ENCODE results near the gene NRTN. TPM values are rescaled to one million over a fixed set of nuclear protein-coding genes. Genes with fewer than 3 reads are reported as not detected.

NRTN gene
- total RNA-seq, 1 donor from 2014 or later = 2.8 TPM

DNA sequence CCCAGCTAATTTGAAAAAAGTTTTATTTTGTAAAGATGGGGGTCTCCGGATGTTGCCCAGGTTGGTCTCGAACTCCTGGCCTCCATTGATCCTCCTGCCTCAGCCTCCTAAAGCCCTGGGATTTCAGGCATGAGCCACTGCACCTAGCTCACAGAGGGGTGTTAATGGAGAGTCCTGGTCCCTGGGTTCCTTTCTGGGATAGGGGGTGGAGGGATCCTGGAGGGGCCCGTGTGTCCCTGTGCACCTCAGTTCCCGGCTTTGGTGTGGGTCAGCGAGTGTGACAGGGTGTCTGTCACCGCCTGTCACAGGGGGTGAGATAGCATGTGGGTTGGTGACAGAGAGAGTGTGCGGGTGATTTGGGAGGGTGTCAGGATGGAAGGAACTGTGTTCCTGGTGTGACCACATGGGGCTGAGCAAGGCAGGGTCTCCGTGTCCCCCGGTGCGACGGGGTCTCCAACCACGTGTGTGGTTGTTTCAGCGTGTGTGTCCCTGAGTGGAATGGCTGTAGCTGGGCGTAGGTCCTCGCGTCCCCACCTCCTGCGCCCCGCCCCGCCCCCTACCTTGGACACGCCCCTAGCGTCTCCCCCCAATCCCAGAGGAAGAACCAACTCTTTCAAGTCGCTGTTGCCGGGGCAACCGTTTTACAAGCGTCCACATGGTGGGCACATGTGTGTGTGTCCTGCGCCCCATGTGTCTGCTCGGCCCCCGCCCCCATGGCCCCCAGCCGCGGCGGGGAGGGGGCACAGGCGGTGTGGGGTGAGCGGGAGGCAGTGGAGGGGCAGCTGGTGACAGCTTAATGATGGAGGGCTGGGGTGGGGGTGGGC is 2.9 kb upstream of the NRTN start:
- peak in 1 of 2 experiments; percentile 68 for DNase-seq (ENCODE audit: low spot score in 2 of 2, unreplicated experiment in 2 of 2)
- Mint-ChIP-seq H3K36me3 (no peaks in the 10 kb centered on the region), H3K9me3 (no peaks in the 10 kb centered on the region), H3K4me1 (peaks cover 20% of the 10 kb centered on the region), H3K27ac (no peak overlapping the region), H3K4me3 (peak overlapping the region; percentile 45), H3K27me3 (ENCODE audit: low read depth) (peaks cover 38% of the 10 kb centered on the region)
- TF ChIP-seq, protein P1, sequence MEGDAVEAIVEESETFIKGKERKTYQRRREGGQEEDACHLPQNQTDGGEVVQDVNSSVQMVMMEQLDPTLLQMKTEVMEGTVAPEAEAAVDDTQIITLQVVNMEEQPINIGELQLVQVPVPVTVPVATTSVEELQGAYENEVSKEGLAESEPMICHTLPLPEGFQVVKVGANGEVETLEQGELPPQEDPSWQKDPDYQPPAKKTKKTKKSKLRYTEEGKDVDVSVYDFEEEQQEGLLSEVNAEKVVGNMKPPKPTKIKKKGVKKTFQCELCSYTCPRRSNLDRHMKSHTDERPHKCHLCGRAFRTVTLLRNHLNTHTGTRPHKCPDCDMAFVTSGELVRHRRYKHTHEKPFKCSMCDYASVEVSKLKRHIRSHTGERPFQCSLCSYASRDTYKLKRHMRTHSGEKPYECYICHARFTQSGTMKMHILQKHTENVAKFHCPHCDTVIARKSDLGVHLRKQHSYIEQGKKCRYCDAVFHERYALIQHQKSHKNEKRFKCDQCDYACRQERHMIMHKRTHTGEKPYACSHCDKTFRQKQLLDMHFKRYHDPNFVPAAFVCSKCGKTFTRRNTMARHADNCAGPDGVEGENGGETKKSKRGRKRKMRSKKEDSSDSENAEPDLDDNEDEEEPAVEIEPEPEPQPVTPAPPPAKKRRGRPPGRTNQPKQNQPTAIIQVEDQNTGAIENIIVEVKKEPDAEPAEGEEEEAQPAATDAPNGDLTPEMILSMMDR (IDR thresholded peaks at IDR 0.05; ENCODE audit: unreplicated experiment) = no peak

DNA sequence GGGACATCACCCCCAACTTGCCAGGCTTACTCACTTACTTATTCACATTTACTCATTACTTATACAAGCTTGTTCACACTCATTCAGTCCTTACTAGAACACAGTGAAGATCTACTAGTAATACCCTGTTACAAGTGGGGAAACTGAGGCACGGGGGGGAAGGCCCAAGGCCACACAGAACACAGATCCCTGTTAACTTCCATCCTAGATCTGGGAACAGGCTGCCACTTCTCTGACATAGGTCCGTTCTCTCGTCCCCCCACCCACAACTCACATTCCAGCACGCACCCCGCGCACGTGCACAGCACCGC is 1.5 kb upstream of the NRTN start:
- Mint-ChIP-seq H3K36me3 (no peaks in the 10 kb centered on the region), H3K27ac (peak overlapping the region; percentile 64), H3K9me3 (no peaks in the 10 kb centered on the region), H3K4me3 (peak overlapping the region; percentile 60), H3K27me3 (ENCODE audit: low read depth) (peaks cover 47% of the 10 kb centered on the region), H3K4me1 (peaks cover 20% of the 10 kb centered on the region)
- TF ChIP-seq, protein P1 (IDR thresholded peaks at IDR 0.05; ENCODE audit: unreplicated experiment) = no peak
- no peak for DNase-seq (ENCODE audit: low spot score in 2 of 2, unreplicated experiment in 2 of 2)

DNA sequence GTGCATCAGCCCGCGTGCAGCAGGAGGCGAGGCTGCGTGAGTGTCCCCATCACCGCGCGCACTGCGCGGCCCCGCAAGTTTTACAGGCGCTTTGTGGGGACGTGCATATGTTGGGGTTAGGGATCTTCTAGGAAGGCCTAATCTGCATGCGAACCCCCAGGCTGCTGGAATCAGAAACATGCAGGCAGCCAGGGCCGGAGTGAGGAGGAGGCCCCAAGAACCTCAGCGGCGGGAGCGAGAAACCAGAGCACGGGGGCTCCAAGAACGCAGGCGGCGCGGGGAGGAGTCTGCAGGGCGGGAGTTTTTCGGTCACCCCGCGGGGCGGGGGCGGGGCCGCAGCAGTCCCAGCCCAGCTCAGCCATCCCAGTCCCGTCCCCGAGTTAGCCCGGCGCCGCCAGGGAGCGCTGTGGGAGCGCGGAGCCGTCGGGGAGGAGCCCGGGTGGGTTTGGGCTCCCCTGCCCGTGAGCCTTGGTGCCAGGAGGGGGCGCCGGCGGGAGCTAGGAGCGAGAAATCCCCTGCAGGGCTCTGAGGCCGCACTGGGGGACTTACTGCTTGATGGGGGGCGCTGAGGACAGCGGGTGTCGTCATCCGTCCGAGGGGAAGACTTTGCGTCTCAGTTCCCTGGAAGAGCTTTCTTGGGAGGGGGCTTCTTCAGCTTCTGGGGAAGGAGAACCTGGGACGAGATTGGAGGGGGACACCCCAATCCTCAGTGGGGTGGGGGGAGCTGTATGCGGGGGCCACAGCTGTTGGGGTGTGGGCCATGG is 933 bp upstream of the NRTN start:
- Mint-ChIP-seq H3K36me3 (no peaks in the 10 kb centered on the region), H3K4me3 (peak overlapping the region; percentile 60), H3K9me3 (no peaks in the 10 kb centered on the region), H3K27me3 (ENCODE audit: low read depth) (peaks cover 47% of the 10 kb centered on the region), H3K4me1 (peaks cover 20% of the 10 kb centered on the region), H3K27ac (peak overlapping the region; percentile 64)
- TF ChIP-seq, protein P1 (IDR thresholded peaks at IDR 0.05; ENCODE audit: unreplicated experiment) = peak; percentile 78
- DNase-seq (ENCODE audit: low spot score in 2 of 2, unreplicated experiment in 2 of 2) = peak; percentile 89 to 98

DNA sequence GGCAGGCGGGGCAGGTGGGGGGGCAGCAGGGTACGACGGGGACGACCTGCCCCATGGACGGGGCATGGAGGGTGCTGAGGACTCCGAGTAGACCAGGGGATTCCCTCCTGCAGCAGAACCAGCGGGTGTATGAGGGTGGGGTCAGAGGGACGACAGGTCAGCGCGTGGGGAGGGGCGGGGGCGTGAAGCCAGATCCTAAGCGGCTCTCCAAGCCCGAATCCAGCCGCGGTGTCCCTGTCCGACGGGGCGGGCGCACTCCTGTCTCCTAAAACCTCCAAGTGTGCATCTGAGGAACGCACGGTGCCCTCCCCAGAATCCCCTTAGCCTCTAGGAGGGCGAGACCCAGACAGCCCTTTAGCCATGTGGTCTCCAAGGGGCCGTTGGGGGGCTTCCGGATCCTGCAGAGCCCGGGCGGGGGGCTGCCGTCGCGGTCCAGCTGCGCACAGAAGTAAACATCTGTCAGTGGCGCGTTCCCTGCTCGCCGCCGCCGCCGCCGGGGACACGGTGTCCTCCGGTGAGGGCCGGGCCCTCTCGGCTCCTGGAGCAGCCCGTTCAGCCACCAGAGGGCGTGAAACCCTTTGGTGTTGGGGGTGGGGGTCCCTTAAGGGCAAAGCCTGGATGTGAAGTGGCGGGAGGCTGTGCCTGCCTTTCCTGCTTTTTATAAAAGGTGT is 730 bp downstream of the NRTN start:
- H3K4me1 Mint-ChIP-seq = peaks cover 20% of the 10 kb centered on the region
- peak overlapping the region; percentile 51 for H3K4me3 Mint-ChIP-seq
- TF ChIP-seq, protein P1 (IDR thresholded peaks at IDR 0.05; ENCODE audit: unreplicated experiment) = peak; percentile 79
- DNase-seq (ENCODE audit: low spot score in 2 of 2, unreplicated experiment in 2 of 2) = peak; percentile 61 to 82
- no peak overlapping the region for H3K27ac Mint-ChIP-seq
- H3K36me3 Mint-ChIP-seq = no peaks in the 10 kb centered on the region
- H3K27me3 Mint-ChIP-seq (ENCODE audit: low read depth) = peaks cover 46% of the 10 kb centered on the region
- no peaks in the 10 kb centered on the region for H3K9me3 Mint-ChIP-seq

DNA sequence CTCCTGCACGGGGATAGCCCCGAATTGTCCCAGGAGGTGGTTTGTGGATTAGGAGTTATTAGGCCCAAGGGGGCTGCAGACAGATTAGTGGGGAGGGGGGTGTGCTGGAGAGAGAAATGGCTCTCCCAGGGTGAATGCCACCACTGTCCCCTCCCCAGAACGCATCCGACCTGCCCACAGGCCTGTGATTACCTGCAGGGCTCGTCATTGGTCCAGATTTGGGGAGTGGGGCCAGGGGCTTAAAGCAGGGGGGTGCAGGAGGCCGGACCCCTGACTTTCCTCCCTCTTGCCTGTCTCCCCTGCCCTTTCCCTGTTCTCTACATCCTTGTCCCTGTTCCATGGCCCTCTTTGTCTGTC is 1.2 kb downstream of the NRTN start:
- Mint-ChIP-seq H3K27ac (no peak overlapping the region), H3K9me3 (no peaks in the 10 kb centered on the region), H3K4me3 (peak overlapping the region; percentile 51)

More for the DNA sequence above, 1.2 kb downstream of the NRTN start:
- no peak for DNase-seq (ENCODE audit: low spot score in 2 of 2, unreplicated experiment in 2 of 2)
- TF ChIP-seq, protein P1 (IDR thresholded peaks at IDR 0.05; ENCODE audit: unreplicated experiment) = peak; percentile 6
- Mint-ChIP-seq H3K27me3 (ENCODE audit: low read depth) (peaks cover 46% of the 10 kb centered on the region), H3K36me3 (no peaks in the 10 kb centered on the region), H3K4me1 (peaks cover 20% of the 10 kb centered on the region)

Data from mesothelial cell of epicardium (in vitro differentiated cells).